ENCODE data around the gene ARHGAP10. TPM values are rescaled to one million over a fixed set of nuclear protein-coding genes. Genes with fewer than 3 reads are reported as not detected.
A peak's percentile ranks its signal among the peaks of the same experiment; 100 is the strongest.
"Not testable (repeated sequence)": the region's sequence is repeated elsewhere in the genome, so short reads cannot be mapped to it uniquely, and the experiment has no call there.

ARHGAP10 gene
- polyA plus RNA-seq, 1 donor, result 39.4 TPM

- DNase-seq, result no peak
These were observed 119.2 kb downstream of the ARHGAP10 start for GRCh38 chr4:147851135-147851534.

GRCh38 chr4:147853706-147854105 is 121.8 kb downstream of the ARHGAP10 start:
- no peak for DNase-seq

GRCh38 chr4:147854154-147854553 is 122.3 kb downstream of the ARHGAP10 start:
- DNase-seq, result no peak

- no peak for DNase-seq
These were observed 123.7 kb downstream of the ARHGAP10 start for GRCh38 chr4:147855571-147856009.

- DNase-seq, result no peak
These were observed 129.1 kb downstream of the ARHGAP10 start for GRCh38 chr4:147860960-147861359.

GRCh38 chr4:147862043-147862692 is 130.3 kb downstream of the ARHGAP10 start:
- no peak for DNase-seq

GRCh38 chr4:147863111-147863747 is 131.3 kb downstream of the ARHGAP10 start:
- no peak for DNase-seq

GRCh38 chr4:147863808-147864472 is 132.1 kb downstream of the ARHGAP10 start:
- DNase-seq, result no peak

GRCh38 chr4:147864607-147865006 is 132.7 kb downstream of the ARHGAP10 start:
- no peak for DNase-seq

GRCh38 chr4:147865926-147866325 is 134.0 kb downstream of the ARHGAP10 start:
- no peak for DNase-seq

GRCh38 chr4:147866532-147867271 is 134.8 kb downstream of the ARHGAP10 start:
- peak; percentile 92 for DNase-seq

GRCh38 chr4:147874109-147874508 is 142.2 kb downstream of the ARHGAP10 start:
- no peak for DNase-seq

GRCh38 chr4:147877308-147877771 is 145.5 kb downstream of the ARHGAP10 start:
- DNase-seq, result no peak

- no peak for DNase-seq
These were observed 147.8 kb downstream of the ARHGAP10 start for GRCh38 chr4:147879676-147880075.

- DNase-seq, result no peak
These were observed 148.6 kb downstream of the ARHGAP10 start for GRCh38 chr4:147880511-147880910.

GRCh38 chr4:147884536-147884935 is 152.6 kb downstream of the ARHGAP10 start:
- no peak for DNase-seq

- DNase-seq, result not testable (repeated sequence)
These were observed 153.3 kb downstream of the ARHGAP10 start for GRCh38 chr4:147885216-147885615.

- no peak for DNase-seq
These were observed 159.7 kb downstream of the ARHGAP10 start for GRCh38 chr4:147891476-147892115.

- no peak for DNase-seq
These were observed 167.6 kb downstream of the ARHGAP10 start for GRCh38 chr4:147899512-147899911.

- no peak for DNase-seq
These were observed 169.5 kb downstream of the ARHGAP10 start for GRCh38 chr4:147901388-147901787.

GRCh38 chr4:147901916-147902315 is 170.0 kb downstream of the ARHGAP10 start:
- DNase-seq, result no peak

GRCh38 chr4:147909225-147909624 is 177.3 kb downstream of the ARHGAP10 start:
- no peak for DNase-seq

Data from hindlimb muscle (tissue), 1 donor.